Measurements from ENCODE around the gene HOXA7. TPM values are rescaled to one million over a fixed set of nuclear protein-coding genes. Genes with fewer than 3 reads are reported as not detected.

Gene HOXA7
- total RNA-seq, 2 donors from 2014 or later: not detected

- H3K9me3 ChIP-seq (ENCODE audit: control insufficient read depth, low read length, poor library complexity, severe bottlenecking): peaks cover 3% of the 10 kb centered on the region
- Mint-ChIP-seq H3K27ac (peak overlapping the region; percentile 73), H3K4me1 (peaks cover 29% of the 10 kb centered on the region), H3K4me3 (peak overlapping the region; percentile 47), H3K27me3 (peaks cover 76% of the 10 kb centered on the region), H3K36me3 (ENCODE audit: low read depth) (peaks cover 2% of the 10 kb centered on the region)
- DNase-seq (peak in 1 of 3 donors; percentile 4), ATAC-seq (no peak)
These were observed 26.6 kb upstream of the HOXA7 start for GRCh38 chr7:27182861-27183681.

DNA sequence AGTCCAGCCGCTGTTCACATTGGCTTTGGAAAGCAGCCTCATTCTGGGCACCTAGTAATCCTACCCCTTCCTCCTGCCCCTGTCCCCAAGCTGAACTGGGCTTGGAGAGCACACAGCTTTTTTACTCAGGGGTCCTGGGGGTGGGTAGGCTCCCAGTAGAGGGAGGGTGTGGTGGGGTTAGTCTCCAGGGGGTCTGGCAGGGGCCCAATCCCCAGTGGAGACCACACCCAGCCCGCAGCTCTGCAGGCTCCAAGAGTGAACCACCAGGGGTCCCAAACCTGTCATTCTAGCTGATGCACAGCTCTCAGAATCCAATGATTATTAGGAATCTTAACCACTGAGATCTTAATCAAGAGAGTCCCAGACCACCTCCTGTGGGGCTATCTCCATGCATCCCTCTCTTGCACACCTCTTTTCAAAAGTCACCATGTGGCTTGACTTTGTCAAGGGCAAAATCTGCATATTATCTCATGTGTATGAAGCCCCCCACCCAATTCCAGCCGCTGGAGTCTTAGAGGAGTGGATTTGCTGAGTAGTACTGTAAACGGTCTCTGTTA, 25.9 kb upstream of the HOXA7 start:
- no peak for DNase-seq
- Mint-ChIP-seq H3K27me3 (peaks cover 76% of the 10 kb centered on the region), H3K4me3 (no peak overlapping the region), H3K27ac (peak overlapping the region; percentile 73), H3K4me1 (peaks cover 25% of the 10 kb centered on the region), H3K36me3 (ENCODE audit: low read depth) (peaks cover 2% of the 10 kb centered on the region)
- no peak for ATAC-seq
- peaks cover 3% of the 10 kb centered on the region for H3K9me3 ChIP-seq (ENCODE audit: control insufficient read depth, low read length, poor library complexity, severe bottlenecking)

DNA sequence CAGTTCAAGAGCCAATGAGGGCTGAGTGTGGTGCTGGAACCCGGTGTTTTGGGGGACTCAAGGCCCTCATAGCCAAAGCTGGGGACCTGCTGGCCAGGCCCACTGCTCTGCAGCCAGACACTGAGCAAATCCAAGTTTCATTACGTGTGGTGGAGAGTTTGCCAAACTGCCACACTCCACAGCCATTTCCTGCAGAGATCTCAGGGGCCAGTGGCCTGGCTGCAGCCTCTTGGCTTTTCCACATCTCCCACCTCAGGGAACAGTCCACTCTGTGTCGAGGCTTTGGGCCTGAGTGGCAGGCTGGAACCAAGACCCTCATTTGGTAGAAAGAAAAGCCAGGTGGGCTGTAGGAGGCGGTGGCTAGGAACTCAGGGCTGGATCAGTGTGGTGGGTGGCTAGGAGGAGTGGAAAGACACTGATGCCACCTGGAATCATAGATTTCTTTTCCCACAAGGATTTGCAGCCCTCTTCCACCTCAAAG, 25.4 kb upstream of the HOXA7 start:
- H3K4me3 Mint-ChIP-seq: no peak overlapping the region
- H3K4me1 Mint-ChIP-seq: peaks cover 25% of the 10 kb centered on the region
- no peak for ATAC-seq
- peaks cover 2% of the 10 kb centered on the region for H3K36me3 Mint-ChIP-seq (ENCODE audit: low read depth)
- peaks cover 76% of the 10 kb centered on the region for H3K27me3 Mint-ChIP-seq
- DNase-seq: peak in 1 of 3 donors; percentile 2
- no peak overlapping the region for H3K27ac Mint-ChIP-seq
- H3K9me3 ChIP-seq (ENCODE audit: control insufficient read depth, low read length, poor library complexity, severe bottlenecking): no peaks in the 10 kb centered on the region

DNA sequence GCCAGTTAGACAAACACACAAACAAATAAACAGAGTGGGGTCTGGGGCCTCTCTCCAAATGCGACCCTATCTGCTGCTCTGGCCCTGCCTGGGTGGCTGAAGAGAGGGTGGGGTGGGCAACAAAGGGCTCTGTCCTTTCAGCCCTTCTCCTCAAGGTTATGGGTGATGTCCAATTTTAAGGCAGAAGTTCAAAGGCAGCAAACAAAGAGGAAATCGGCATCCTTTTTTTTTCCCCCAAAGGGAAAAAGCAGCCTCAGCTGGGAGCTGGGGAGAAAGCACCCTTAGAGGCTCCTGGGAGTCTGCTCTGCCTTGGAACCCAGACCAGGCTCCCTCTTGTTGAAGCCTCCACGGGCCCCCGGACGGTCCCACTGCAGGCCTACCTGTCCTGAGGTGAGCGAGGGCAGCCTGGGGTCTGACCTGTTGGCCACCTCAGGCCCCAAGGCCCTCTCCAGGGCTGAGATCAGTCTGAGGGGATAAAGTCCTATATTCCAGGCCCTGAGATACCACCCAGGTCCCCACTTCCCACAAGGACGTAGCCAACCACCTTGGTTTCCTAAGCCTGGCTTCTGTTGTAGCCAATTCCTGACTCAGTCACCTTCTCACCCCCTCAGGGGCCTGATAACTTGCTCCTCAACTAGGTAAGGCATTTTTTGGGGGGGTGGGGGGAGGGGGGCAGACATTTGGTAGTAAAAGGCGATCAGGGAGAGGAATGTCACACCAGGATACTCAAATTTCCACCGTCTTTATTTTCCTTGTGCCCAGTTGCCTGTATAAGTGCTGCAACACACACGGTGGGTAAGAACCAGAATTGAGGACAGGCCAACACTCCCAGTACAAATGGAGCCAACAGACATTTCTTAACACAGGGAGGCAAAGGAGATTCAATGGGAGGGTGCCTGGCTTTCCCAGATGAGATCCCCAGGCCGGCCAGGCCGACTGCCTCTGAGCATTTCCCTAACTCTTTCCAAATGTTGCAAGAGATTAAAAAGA, 24.3 kb upstream of the HOXA7 start:
- no peaks in the 10 kb centered on the region for H3K9me3 ChIP-seq (ENCODE audit: control insufficient read depth, low read length, poor library complexity, severe bottlenecking)
- peaks cover 76% of the 10 kb centered on the region for H3K27me3 Mint-ChIP-seq
- H3K36me3 Mint-ChIP-seq (ENCODE audit: low read depth): peaks cover 2% of the 10 kb centered on the region
- no peak for ATAC-seq
- peak in 1 of 3 donors; percentile 4 for DNase-seq
- H3K27ac Mint-ChIP-seq: peak overlapping the region; percentile 61
- peaks cover 23% of the 10 kb centered on the region for H3K4me1 Mint-ChIP-seq
- peak overlapping the region; percentile 47 for H3K4me3 Mint-ChIP-seq

- H3K4me1 Mint-ChIP-seq: peaks cover 16% of the 10 kb centered on the region
- H3K9me3 ChIP-seq (ENCODE audit: control insufficient read depth, low read length, poor library complexity, severe bottlenecking): no peaks in the 10 kb centered on the region
- peaks cover 2% of the 10 kb centered on the region for H3K36me3 Mint-ChIP-seq (ENCODE audit: low read depth)
- DNase-seq (peak; percentile 44 to 56 (median 53)), ATAC-seq (peak; percentile 79)
- H3K27me3 Mint-ChIP-seq: peaks cover 76% of the 10 kb centered on the region
- peak overlapping the region; percentile 47 for H3K4me3 Mint-ChIP-seq
- peak overlapping the region; percentile 72 for H3K27ac Mint-ChIP-seq
These were observed 23.3 kb upstream of the HOXA7 start for GRCh38 chr7:27179503-27180430.

- DNase-seq: no peak
- ATAC-seq: no peak
- H3K27ac Mint-ChIP-seq: peak overlapping the region; percentile 72
- H3K9me3 ChIP-seq (ENCODE audit: control insufficient read depth, low read length, poor library complexity, severe bottlenecking): no peaks in the 10 kb centered on the region
- peaks cover 18% of the 10 kb centered on the region for H3K4me1 Mint-ChIP-seq
- H3K36me3 Mint-ChIP-seq (ENCODE audit: low read depth): peaks cover 2% of the 10 kb centered on the region
- no peak overlapping the region for H3K4me3 Mint-ChIP-seq
- H3K27me3 Mint-ChIP-seq: peaks cover 72% of the 10 kb centered on the region
These were observed 22.6 kb upstream of the HOXA7 start for GRCh38 chr7:27179030-27179429.

DNA sequence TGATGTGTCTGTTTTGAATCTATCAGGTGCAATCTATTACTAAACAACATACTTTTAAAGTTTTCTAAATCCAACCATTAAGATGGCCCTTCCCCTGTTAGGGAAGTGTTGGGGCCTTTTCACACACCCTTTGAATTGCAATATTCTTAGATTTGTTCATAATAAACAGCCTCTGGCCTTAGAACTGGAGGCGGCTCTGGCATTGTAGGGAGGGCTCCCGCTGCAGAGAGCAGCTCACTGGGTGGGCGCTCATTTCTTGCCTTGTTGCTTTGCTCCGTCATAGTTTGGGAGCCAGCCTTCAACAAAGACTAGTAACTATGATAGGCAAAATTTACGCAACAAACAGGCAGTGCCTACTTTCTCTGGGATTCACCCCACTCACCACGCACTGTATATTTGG, 21.9 kb upstream of the HOXA7 start:
- peaks cover 2% of the 10 kb centered on the region for H3K36me3 Mint-ChIP-seq (ENCODE audit: low read depth)
- H3K4me3 Mint-ChIP-seq: no peak overlapping the region
- DNase-seq (no peak), ATAC-seq (no peak)
- H3K27me3 Mint-ChIP-seq: peaks cover 68% of the 10 kb centered on the region
- no peak overlapping the region for H3K27ac Mint-ChIP-seq
- H3K4me1 Mint-ChIP-seq: peaks cover 14% of the 10 kb centered on the region
- H3K9me3 ChIP-seq (ENCODE audit: control insufficient read depth, low read length, poor library complexity, severe bottlenecking): no peaks in the 10 kb centered on the region

GRCh38 chr7:27177795-27178320, 21.4 kb upstream of the HOXA7 start:
- H3K27me3 Mint-ChIP-seq: peaks cover 65% of the 10 kb centered on the region
- no peaks in the 10 kb centered on the region for H3K9me3 ChIP-seq (ENCODE audit: control insufficient read depth, low read length, poor library complexity, severe bottlenecking)
- H3K4me3 Mint-ChIP-seq: no peak overlapping the region
- DNase-seq: no peak
- no peak for ATAC-seq
- H3K27ac Mint-ChIP-seq: no peak overlapping the region
- H3K4me1 Mint-ChIP-seq: peaks cover 16% of the 10 kb centered on the region
- peaks cover 2% of the 10 kb centered on the region for H3K36me3 Mint-ChIP-seq (ENCODE audit: low read depth)

DNA sequence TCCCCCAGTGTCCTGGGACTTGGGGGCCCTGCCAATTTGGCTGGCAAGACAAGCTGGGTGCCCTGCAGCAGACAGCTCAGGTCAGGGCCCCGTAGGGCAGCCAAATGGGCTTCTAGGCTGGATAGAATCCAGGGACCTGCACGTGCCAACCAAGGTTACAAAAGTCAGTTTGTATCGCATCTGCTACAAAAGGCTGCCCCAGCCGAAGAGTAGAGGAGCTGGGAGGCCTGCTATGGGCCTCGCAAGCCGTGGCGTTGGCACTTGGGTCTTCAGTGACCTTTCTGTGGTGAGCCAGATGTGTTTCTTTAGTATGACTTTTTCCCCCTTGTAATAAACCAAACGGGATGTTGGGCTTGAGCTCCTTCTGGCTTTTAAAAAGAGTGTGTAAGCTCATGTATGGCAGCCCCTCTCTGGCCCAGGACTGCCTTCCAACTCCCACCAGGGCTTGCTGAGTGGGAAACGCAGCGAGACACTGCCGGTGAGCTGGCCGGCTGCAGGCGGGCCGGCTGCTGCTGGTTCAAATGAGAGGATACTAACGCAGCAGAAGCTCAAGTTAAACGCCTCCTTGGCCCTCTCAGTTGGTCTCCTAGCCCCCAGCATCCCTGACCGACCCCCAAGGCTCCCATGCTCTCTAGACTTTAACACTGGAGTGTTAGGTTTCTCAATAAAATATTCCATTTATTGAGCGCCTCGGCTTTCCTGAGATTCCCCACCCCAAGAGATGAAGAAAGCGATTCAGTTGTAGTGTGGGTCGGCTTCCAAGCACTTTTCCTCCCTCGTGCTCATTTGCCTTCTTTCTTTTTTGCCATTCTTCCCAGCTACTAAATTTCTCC, 20.7 kb upstream of the HOXA7 start:
- Mint-ChIP-seq H3K4me1 (peaks cover 20% of the 10 kb centered on the region), H3K36me3 (ENCODE audit: low read depth) (peaks cover 2% of the 10 kb centered on the region), H3K4me3 (no peak overlapping the region), H3K27ac (no peak overlapping the region), H3K27me3 (peaks cover 65% of the 10 kb centered on the region)
- ATAC-seq (no peak), DNase-seq (peak in 1 of 3 donors; percentile 3)
- no peaks in the 10 kb centered on the region for H3K9me3 ChIP-seq (ENCODE audit: control insufficient read depth, low read length, poor library complexity, severe bottlenecking)

DNA sequence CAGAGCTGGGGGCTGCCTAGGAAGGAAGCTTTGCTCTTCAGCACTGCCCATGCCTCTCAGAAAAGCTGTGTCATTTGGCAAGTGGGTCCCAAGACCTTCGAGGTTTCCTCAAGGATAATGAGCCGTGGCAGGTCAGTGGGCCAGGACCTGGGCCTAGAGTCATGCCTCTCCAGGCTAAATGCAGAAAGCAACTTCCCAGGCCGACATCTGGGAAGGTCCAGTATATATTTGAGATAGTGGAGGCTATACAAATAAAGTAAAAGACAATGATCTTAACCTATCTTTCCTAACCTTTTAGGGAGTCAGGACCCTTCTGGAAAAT, 20.0 kb upstream of the HOXA7 start:
- peak in 1 of 3 donors; percentile 2 for DNase-seq
- H3K4me1 Mint-ChIP-seq: peaks cover 25% of the 10 kb centered on the region

DNA sequence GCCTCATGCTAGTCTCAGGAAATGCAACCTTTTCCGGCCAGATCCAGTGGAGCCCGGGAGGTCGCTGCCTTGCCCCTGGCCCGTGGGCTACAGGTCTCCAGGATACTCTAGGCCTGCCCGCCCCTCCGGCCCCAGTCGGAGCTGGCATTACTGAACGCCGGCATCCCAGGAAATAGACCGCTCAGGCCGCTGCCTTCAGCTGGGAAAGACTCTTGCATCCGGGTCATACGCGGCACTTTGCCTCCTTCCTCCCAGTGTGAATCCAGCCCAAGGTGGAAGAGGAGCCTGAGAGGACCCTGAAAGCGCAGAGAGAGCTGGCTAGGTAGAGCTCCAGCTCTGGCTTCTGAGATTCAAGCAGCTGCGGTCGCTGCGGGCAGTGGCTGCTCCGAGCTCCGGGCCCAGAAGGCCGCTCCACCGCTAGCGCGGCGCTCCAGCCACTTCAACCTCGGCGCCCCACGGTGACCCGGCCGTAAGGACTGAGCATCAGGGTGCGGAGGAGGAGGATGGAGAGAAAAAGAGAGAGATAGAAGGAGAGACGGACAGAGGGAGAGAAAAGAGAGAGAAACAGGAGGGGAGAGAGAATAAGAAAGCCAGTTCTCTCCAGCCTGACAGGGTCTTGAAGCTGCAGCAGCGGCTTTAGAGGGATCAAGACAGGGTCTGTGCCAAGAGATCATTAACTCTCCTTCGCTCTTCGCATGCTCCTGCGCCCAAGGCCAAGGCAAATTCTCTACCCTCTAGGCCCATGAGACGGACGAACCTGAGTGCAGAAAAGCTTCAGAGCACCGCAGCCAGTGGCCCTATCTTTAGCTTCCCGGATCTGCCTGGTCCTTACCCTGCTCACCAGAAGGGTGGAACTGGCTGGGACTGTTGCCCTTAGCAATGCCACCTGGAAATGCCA, 19.4 kb upstream of the HOXA7 start:
- H3K4me1 Mint-ChIP-seq: peaks cover 26% of the 10 kb centered on the region
- peaks cover 2% of the 10 kb centered on the region for H3K36me3 Mint-ChIP-seq (ENCODE audit: low read depth)
- H3K4me3 Mint-ChIP-seq: no peak overlapping the region
- H3K27ac Mint-ChIP-seq: no peak overlapping the region
- DNase-seq: peak in 1 of 3 donors; percentile 3
- ATAC-seq: no peak
- no peaks in the 10 kb centered on the region for H3K9me3 ChIP-seq (ENCODE audit: control insufficient read depth, low read length, poor library complexity, severe bottlenecking)
- peaks cover 78% of the 10 kb centered on the region for H3K27me3 Mint-ChIP-seq

More for the DNA sequence above, 20.0 kb upstream of the HOXA7 start:
- peaks cover 72% of the 10 kb centered on the region for H3K27me3 Mint-ChIP-seq
- no peak overlapping the region for H3K4me3 Mint-ChIP-seq
- no peaks in the 10 kb centered on the region for H3K9me3 ChIP-seq (ENCODE audit: control insufficient read depth, low read length, poor library complexity, severe bottlenecking)
- no peak overlapping the region for H3K27ac Mint-ChIP-seq
- peaks cover 2% of the 10 kb centered on the region for H3K36me3 Mint-ChIP-seq (ENCODE audit: low read depth)
- ATAC-seq: no peak
